ENCODE data around the gene ST8SIA2.

- TF ChIP-seq CTCF (IDR thresholded peaks at IDR 0.05; ENCODE audit: low read depth, low read length, missing input control) (no peak), JUND (IDR thresholded peaks at IDR 0.05) (no peak), SP1 (IDR thresholded peaks at IDR 0.05) (no peak), RAD21 (IDR thresholded peaks at IDR 0.05) (no peak), ZBTB33 (IDR thresholded peaks at IDR 0.05) (no peak), MAX (IDR thresholded peaks at IDR 0.05) (no peak), TAF1 (conservative IDR thresholded peaks at IDR 0.05) (no peak)
These were observed 41.5 kb downstream of the ST8SIA2 start for GRCh38 chr15:92435145-92435544.
